Heart left ventricle (tissue), 13 donors: ENCODE results near the gene MB21D2.

Experiments used
- POLR2A ChIP-seq, 2 donors: fragments of 450-650 bp; IDR thresholded peaks; one replicate each; pipeline ENCODE4 v1.6.1; 2017; ENCODE audit warnings: antibody characterized with exemption in 2 of 2, mild to moderate bottlenecking in 2 of 2, moderate library complexity in 2 of 2
- TF ChIP-seq, protein P1 (sequence below), 12 donors: fragments of 200-600 bp; sonication (generic) in 4 of 12; IDR thresholded peaks; one replicate each; pipeline versions ENCODE4 v1.5.0 to v1.8.0; 2018 to 2022; ENCODE audit warnings: antibody characterized with exemption in 12 of 12, mild to moderate bottlenecking in 5 of 12
- donor health status: ischemic (EF 13 %, LVEDD 7.1; RV severe dilation, severe dysfunction).
- donor health status: DM: no; HTN: yes; CAD: no.
- donor health status: DM: no; HTN: no; CAD: no.
- donor health status: ischemic (EF 25% LVEDD 6.9; RV normal size, moderate dysfunction).
- donor health status: ischemic (EF 25% LVEDD 5.7; RV mildly dilated, moderate dysfunction).
- donor health status: ischemic (EF 35%, LVEDD 5.7; RV mildly dilated, moderate dysfunction).
- donor health status: nonischemic (EF 11% LVEDD 7.7; RV severe dilation, severe dysfunction).
- donor health status: DM: yes; HTN: yes; CAD: no.
- donor health status: PGD.
- donor health status: ischemic (EF 29% LVEDD 5.4; RV normal size, mild dysfunction).
- donor health status: nonischemic (EF 23%, LVEDD 6.1; RV moderate dilation, normal function).

GRCh38 chr3:192888190-192888589, 29.5 kb downstream of the MB21D2 start:
- TF ChIP-seq, protein P1, sequence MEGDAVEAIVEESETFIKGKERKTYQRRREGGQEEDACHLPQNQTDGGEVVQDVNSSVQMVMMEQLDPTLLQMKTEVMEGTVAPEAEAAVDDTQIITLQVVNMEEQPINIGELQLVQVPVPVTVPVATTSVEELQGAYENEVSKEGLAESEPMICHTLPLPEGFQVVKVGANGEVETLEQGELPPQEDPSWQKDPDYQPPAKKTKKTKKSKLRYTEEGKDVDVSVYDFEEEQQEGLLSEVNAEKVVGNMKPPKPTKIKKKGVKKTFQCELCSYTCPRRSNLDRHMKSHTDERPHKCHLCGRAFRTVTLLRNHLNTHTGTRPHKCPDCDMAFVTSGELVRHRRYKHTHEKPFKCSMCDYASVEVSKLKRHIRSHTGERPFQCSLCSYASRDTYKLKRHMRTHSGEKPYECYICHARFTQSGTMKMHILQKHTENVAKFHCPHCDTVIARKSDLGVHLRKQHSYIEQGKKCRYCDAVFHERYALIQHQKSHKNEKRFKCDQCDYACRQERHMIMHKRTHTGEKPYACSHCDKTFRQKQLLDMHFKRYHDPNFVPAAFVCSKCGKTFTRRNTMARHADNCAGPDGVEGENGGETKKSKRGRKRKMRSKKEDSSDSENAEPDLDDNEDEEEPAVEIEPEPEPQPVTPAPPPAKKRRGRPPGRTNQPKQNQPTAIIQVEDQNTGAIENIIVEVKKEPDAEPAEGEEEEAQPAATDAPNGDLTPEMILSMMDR (IDR thresholded peaks at IDR 0.05) = no peak
- TF ChIP-seq POLR2A (IDR thresholded peaks at IDR 0.05) = no peak
